HG03342 (cell line): ENCODE measurements around the gene AUNIP.

Source experiments
- ATAC-seq: cut with Tn5 transposase; IDR thresholded peaks from one replicate; pipeline ENCODE4 v1.9.1; 2021; ENCODE audit warnings: mild to moderate bottlenecking, moderate library complexity; ENCODE audit not compliant: unreplicated experiment

AUNIP gene

GRCh38 chr1:25797939-25798338 is 61.3 kb downstream of the AUNIP start:
- no peak for ATAC-seq

GRCh38 chr1:25796811-25797458 is 62.3 kb downstream of the AUNIP start:
- ATAC-seq, result no peak

GRCh38 chr1:25795946-25796810 is 63.1 kb downstream of the AUNIP start:
- ATAC-seq, result no peak

GRCh38 chr1:25795211-25795610 is 64.0 kb downstream of the AUNIP start:
- no peak for ATAC-seq

GRCh38 chr1:25794325-25794724 is 64.9 kb downstream of the AUNIP start:
- ATAC-seq, result no peak

- no peak for ATAC-seq
Measured at GRCh38 chr1:25793585-25794170, 65.6 kb downstream of the AUNIP start.

GRCh38 chr1:25792115-25792514 is 67.1 kb downstream of the AUNIP start:
- ATAC-seq, result no peak

- ATAC-seq, result no peak
Measured at GRCh38 chr1:25790472-25790871, 68.8 kb downstream of the AUNIP start.

- ATAC-seq, result no peak
Measured at GRCh38 chr1:25787760-25788166, 71.5 kb downstream of the AUNIP start.

- no peak for ATAC-seq
Measured at GRCh38 chr1:25786887-25787759, 72.1 kb downstream of the AUNIP start.

GRCh38 chr1:25785333-25786067 is 73.8 kb downstream of the AUNIP start:
- ATAC-seq, result no peak

- ATAC-seq, result no peak
Measured at GRCh38 chr1:25784575-25785051, 74.6 kb downstream of the AUNIP start.
